Stimulated activated memory B cell treated with anti-CD40 and anti-IgM and Interleukin-4, amounts not matched to agents 10 μg/mL and 1 μg/mL and 100 μg/mL, for 72 hours (primary cell): Measurements from ENCODE around the gene MYO7B.
A peak's percentile ranks its signal among the peaks of the same experiment; 100 is the strongest.

Experiments
- ATAC-seq: fragments of 150-1000 bp; cut with Tn5 transposase; 2 replicates; pipeline ENCODE4 v1.10.0; 2021
- H3K27ac Mint-ChIP-seq: one replicate; pipeline ENCODE4 v1.8.0; 2022; ENCODE audit warnings: mild to moderate bottlenecking, mixed read lengths
- H3K27me3 Mint-ChIP-seq: one replicate; pipeline ENCODE4 v1.8.0; 2022; ENCODE audit warnings: mixed read lengths
- H3K36me3 Mint-ChIP-seq: one replicate; pipeline ENCODE4 v1.8.0; 2022; ENCODE audit warnings: mixed read lengths
- H3K4me1 Mint-ChIP-seq: one replicate; pipeline ENCODE4 v1.8.0; 2022; ENCODE audit warnings: mixed read lengths
- H3K4me3 Mint-ChIP-seq: one replicate; pipeline ENCODE4 v1.8.0; 2022; ENCODE audit warnings: mild to moderate bottlenecking, moderate library complexity, mixed read lengths
- H3K9me3 Mint-ChIP-seq: one replicate; pipeline ENCODE4 v1.8.0; 2022; ENCODE audit warnings: mixed read lengths

MYO7B gene

GRCh38 chr2:127649100-127649611 is 113.7 kb downstream of the MYO7B start:
- Mint-ChIP-seq H3K27me3 (no peaks in the 10 kb centered on the region), H3K27ac (peak overlapping the region; percentile 4), H3K4me3 (no peak overlapping the region)

GRCh38 chr2:127649684-127650040 is 114.2 kb downstream of the MYO7B start:
- peak overlapping the region; percentile 19 for H3K4me3 Mint-ChIP-seq

More at GRCh38 chr2:127649100-127649611, 113.7 kb downstream of the MYO7B start:
- peak; percentile 10 for ATAC-seq
- Mint-ChIP-seq H3K9me3 (no peaks in the 10 kb centered on the region), H3K36me3 (no peaks in the 10 kb centered on the region), H3K4me1 (peaks cover 63% of the 10 kb centered on the region)

GRCh38 chr2:127650041-127650784 is 114.7 kb downstream of the MYO7B start:
- peaks cover 62% of the 10 kb centered on the region for H3K4me1 Mint-ChIP-seq
- no peak for ATAC-seq

More at GRCh38 chr2:127649684-127650040, 114.2 kb downstream of the MYO7B start:
- no peaks in the 10 kb centered on the region for H3K9me3 Mint-ChIP-seq
- ATAC-seq: peak; percentile 73
- peaks cover 62% of the 10 kb centered on the region for H3K4me1 Mint-ChIP-seq
- no peaks in the 10 kb centered on the region for H3K27me3 Mint-ChIP-seq
- peak overlapping the region; percentile 4 for H3K27ac Mint-ChIP-seq
- H3K36me3 Mint-ChIP-seq: no peaks in the 10 kb centered on the region

GRCh38 chr2:127650785-127651380 is 115.4 kb downstream of the MYO7B start:
- no peaks in the 10 kb centered on the region for H3K27me3 Mint-ChIP-seq
- H3K9me3 Mint-ChIP-seq: no peaks in the 10 kb centered on the region
- H3K4me1 Mint-ChIP-seq: peaks cover 62% of the 10 kb centered on the region
- no peak for ATAC-seq
- no peak overlapping the region for H3K4me3 Mint-ChIP-seq
- H3K27ac Mint-ChIP-seq: no peak overlapping the region
- no peaks in the 10 kb centered on the region for H3K36me3 Mint-ChIP-seq

More at GRCh38 chr2:127650041-127650784, 114.7 kb downstream of the MYO7B start:
- Mint-ChIP-seq H3K36me3 (no peaks in the 10 kb centered on the region), H3K9me3 (no peaks in the 10 kb centered on the region), H3K27me3 (no peaks in the 10 kb centered on the region), H3K4me3 (no peak overlapping the region), H3K27ac (peak overlapping the region; percentile 4)

- H3K4me3 Mint-ChIP-seq: no peak overlapping the region
- no peak for ATAC-seq
- H3K27ac Mint-ChIP-seq: peak overlapping the region; percentile 54
- H3K9me3 Mint-ChIP-seq: no peaks in the 10 kb centered on the region
- H3K36me3 Mint-ChIP-seq: no peaks in the 10 kb centered on the region
- H3K27me3 Mint-ChIP-seq: no peaks in the 10 kb centered on the region
- peaks cover 60% of the 10 kb centered on the region for H3K4me1 Mint-ChIP-seq
Measured at GRCh38 chr2:127651381-127651809, 115.9 kb downstream of the MYO7B start.

GRCh38 chr2:127651971-127652550 is 116.6 kb downstream of the MYO7B start:
- peaks cover 60% of the 10 kb centered on the region for H3K4me1 Mint-ChIP-seq
- H3K36me3 Mint-ChIP-seq: no peaks in the 10 kb centered on the region
- no peaks in the 10 kb centered on the region for H3K9me3 Mint-ChIP-seq
- H3K27me3 Mint-ChIP-seq: peaks cover 7% of the 10 kb centered on the region
- ATAC-seq: no peak
- no peak overlapping the region for H3K4me3 Mint-ChIP-seq
- H3K27ac Mint-ChIP-seq: peak overlapping the region; percentile 54

- Mint-ChIP-seq H3K4me3 (no peak overlapping the region), H3K27me3 (peaks cover 10% of the 10 kb centered on the region), H3K36me3 (no peaks in the 10 kb centered on the region), H3K27ac (peak overlapping the region; percentile 54), H3K4me1 (peaks cover 57% of the 10 kb centered on the region), H3K9me3 (no peaks in the 10 kb centered on the region)
- no peak for ATAC-seq
Measured at GRCh38 chr2:127652786-127653357, 117.4 kb downstream of the MYO7B start.

- Mint-ChIP-seq H3K27me3 (peaks cover 10% of the 10 kb centered on the region), H3K27ac (no peak overlapping the region), H3K4me3 (no peak overlapping the region), H3K4me1 (peaks cover 53% of the 10 kb centered on the region), H3K36me3 (no peaks in the 10 kb centered on the region), H3K9me3 (no peaks in the 10 kb centered on the region)
- ATAC-seq: no peak
Measured at GRCh38 chr2:127653421-127654083, 118.1 kb downstream of the MYO7B start.

GRCh38 chr2:127654084-127654837 is 118.8 kb downstream of the MYO7B start:
- Mint-ChIP-seq H3K27me3 (peaks cover 10% of the 10 kb centered on the region), H3K27ac (no peak overlapping the region), H3K9me3 (no peaks in the 10 kb centered on the region), H3K4me3 (no peak overlapping the region), H3K4me1 (peaks cover 45% of the 10 kb centered on the region), H3K36me3 (no peaks in the 10 kb centered on the region)
- ATAC-seq: no peak

GRCh38 chr2:127654838-127655175 is 119.3 kb downstream of the MYO7B start:
- peaks cover 10% of the 10 kb centered on the region for H3K27me3 Mint-ChIP-seq
- no peak for ATAC-seq
- H3K4me1 Mint-ChIP-seq: peaks cover 44% of the 10 kb centered on the region
- no peaks in the 10 kb centered on the region for H3K36me3 Mint-ChIP-seq
- no peaks in the 10 kb centered on the region for H3K9me3 Mint-ChIP-seq
- H3K4me3 Mint-ChIP-seq: no peak overlapping the region
- H3K27ac Mint-ChIP-seq: no peak overlapping the region

- H3K36me3 Mint-ChIP-seq: no peaks in the 10 kb centered on the region
- peaks cover 44% of the 10 kb centered on the region for H3K4me1 Mint-ChIP-seq
- H3K27me3 Mint-ChIP-seq: peaks cover 10% of the 10 kb centered on the region
- no peak for ATAC-seq
- no peak overlapping the region for H3K4me3 Mint-ChIP-seq
- no peak overlapping the region for H3K27ac Mint-ChIP-seq
- no peaks in the 10 kb centered on the region for H3K9me3 Mint-ChIP-seq
Measured at GRCh38 chr2:127655209-127656073, 120.0 kb downstream of the MYO7B start.

GRCh38 chr2:127656569-127657231 is 121.2 kb downstream of the MYO7B start:
- Mint-ChIP-seq H3K9me3 (no peaks in the 10 kb centered on the region), H3K4me3 (no peak overlapping the region), H3K36me3 (no peaks in the 10 kb centered on the region), H3K4me1 (peaks cover 32% of the 10 kb centered on the region), H3K27me3 (peaks cover 19% of the 10 kb centered on the region), H3K27ac (peak overlapping the region; percentile 42)
- no peak for ATAC-seq

- ATAC-seq: no peak
- H3K27ac Mint-ChIP-seq: peak overlapping the region; percentile 42
- H3K36me3 Mint-ChIP-seq: no peaks in the 10 kb centered on the region
- no peaks in the 10 kb centered on the region for H3K9me3 Mint-ChIP-seq
- peaks cover 24% of the 10 kb centered on the region for H3K27me3 Mint-ChIP-seq
- no peak overlapping the region for H3K4me3 Mint-ChIP-seq
- H3K4me1 Mint-ChIP-seq: peaks cover 27% of the 10 kb centered on the region
Measured at GRCh38 chr2:127657232-127657595, 121.7 kb downstream of the MYO7B start.
